HEK293 (cell line): Measurements from ENCODE around the gene ATP6V1D.
A peak's percentile ranks its signal among the peaks of the same experiment; 100 is the strongest.

Source experiments
- CTCF ChIA-PET: fragments of 350-600 bp; formaldehyde crosslinking; extraction: SDS; loops from one replicate; lab custom pipeline; 2021; ENCODE audit warnings: antibody characterized with exemption; lab: Yijun Ruan, JAX
- POLR2A ChIA-PET: fragments of 300-600 bp; formaldehyde crosslinking; extraction: SDS; loops from one replicate; lab custom pipeline; 2020; ENCODE audit warnings: antibody characterized with exemption, inconsistent platforms; lab: Yijun Ruan, JAX
- H3K27ac ChIP-seq: fragments of 200-500 bp; sonication (Bioruptor generic); 2 replicates; pipeline ENCODE4 v1.5.1; 2014; ENCODE audit warnings: low read depth, low read length, control low read depth, inconsistent platforms; ENCODE audit errors: extremely low read depth
- H3K36me3 ChIP-seq, 2 experiments: fragments of 200-500 bp in 1 of 2; sonication (Bioruptor generic) in 1 of 2; 1 replicate in 1 of 2; 2 replicates in 1 of 2; pipeline ENCODE4 v1.5.1; 2014 to 2017; ENCODE audit warnings: inconsistent platforms in 2 of 2, low read length in 2 of 2; ENCODE audit not compliant: control insufficient read depth in 2 of 2, insufficient read depth in 1 of 2
- H3K4me1 ChIP-seq: fragments of 200-500 bp; sonication (Bioruptor generic); 2 replicates; pipeline ENCODE4 v1.5.1; 2014; ENCODE audit warnings: mild to moderate bottlenecking, low read length, inconsistent platforms; ENCODE audit not compliant: control insufficient read depth, insufficient read depth
- H3K4me3 ChIP-seq: 2 replicates; pipeline ENCODE4 v1.5.1; 2011; ENCODE audit warnings: low read depth, mild to moderate bottlenecking, control low read depth, low read length, moderate library complexity
- H3K9me3 ChIP-seq: fragments of 200-500 bp; sonication (Bioruptor generic); 2 replicates; pipeline ENCODE4 v1.5.1; 2014; ENCODE audit warnings: low read depth, low read length, inconsistent platforms; ENCODE audit not compliant: control insufficient read depth, insufficient read depth
- GLIS1 ChIP-seq: fragments of 450-650 bp; formaldehyde crosslinking; IDR thresholded peaks from 2 replicates; pipeline ENCODE4 v1.5.1; 2016; ENCODE audit warnings: missing biosample characterization, missing genetic modification characterization
- KLF7 ChIP-seq: fragments of 450-650 bp; formaldehyde crosslinking; IDR thresholded peaks from 2 replicates; pipeline ENCODE4 v1.5.1; 2016; ENCODE audit warnings: missing biosample characterization, missing genetic modification characterization, borderline replicate concordance
- OSR2 ChIP-seq: fragments of 450-650 bp; formaldehyde crosslinking; IDR thresholded peaks from 2 replicates; pipeline ENCODE4 v1.5.1; 2016; ENCODE audit warnings: missing biosample characterization, missing genetic modification characterization
- RBAK ChIP-seq: fragments of 450-650 bp; formaldehyde crosslinking; IDR thresholded peaks from 2 replicates; pipeline ENCODE4 v1.5.1; 2016; ENCODE audit warnings: missing biosample characterization, missing genetic modification characterization
- REPIN1 ChIP-seq: fragments of 450-650 bp; formaldehyde crosslinking; IDR thresholded peaks from 2 replicates; pipeline ENCODE4 v1.5.1; 2017; ENCODE audit warnings: missing biosample characterization, missing genetic modification characterization, low read depth
- SALL2 ChIP-seq: fragments of 450-650 bp; formaldehyde crosslinking; IDR thresholded peaks from 2 replicates; pipeline ENCODE4 v1.5.0; 2017; ENCODE audit warnings: missing biosample characterization, mild to moderate bottlenecking, missing genetic modification characterization, borderline replicate concordance
- SP7 ChIP-seq: fragments of 450-650 bp; formaldehyde crosslinking; IDR thresholded peaks from 2 replicates; pipeline ENCODE4 v1.5.1; 2016; ENCODE audit warnings: missing biosample characterization, missing genetic modification characterization
- TRIM28 ChIP-seq: IDR thresholded peaks from 2 replicates; pipeline ENCODE4 v1.6.1; 2011; ENCODE audit warnings: low read length, control low read depth, borderline replicate concordance
- ZBTB17 ChIP-seq: fragments of 450-650 bp; formaldehyde crosslinking; IDR thresholded peaks from 2 replicates; pipeline ENCODE4 v1.5.1; 2016; ENCODE audit warnings: missing biosample characterization, missing genetic modification characterization
- ZBTB49 ChIP-seq: fragments of 450-650 bp; formaldehyde crosslinking; IDR thresholded peaks from 2 replicates; pipeline ENCODE4 v1.5.1; 2016; ENCODE audit warnings: missing biosample characterization, missing genetic modification characterization, low read depth
- ZBTB7A ChIP-seq: fragments of 450-650 bp; formaldehyde crosslinking; IDR thresholded peaks from 2 replicates; pipeline ENCODE4 v1.5.1; 2016; ENCODE audit warnings: low read depth, missing biosample characterization, missing genetic modification characterization
- ZFHX2 ChIP-seq: fragments of 450-650 bp; formaldehyde crosslinking; conservative IDR thresholded peaks from 2 replicates; pipeline ENCODE4 v1.5.1; 2016; ENCODE audit warnings: missing biosample characterization, missing genetic modification characterization
- ZNF174 ChIP-seq: fragments of 450-650 bp; formaldehyde crosslinking; IDR thresholded peaks from 2 replicates; pipeline ENCODE4 v1.5.0; 2017; ENCODE audit warnings: missing biosample characterization, mild to moderate bottlenecking, missing genetic modification characterization
- ZNF366 ChIP-seq: fragments of 450-650 bp; formaldehyde crosslinking; conservative IDR thresholded peaks from 2 replicates; pipeline ENCODE4 v1.5.1; 2016; ENCODE audit warnings: missing biosample characterization, missing genetic modification characterization
- ZNF391 ChIP-seq: fragments of 450-650 bp; formaldehyde crosslinking; IDR thresholded peaks from 2 replicates; pipeline ENCODE4 v1.5.1; 2016; ENCODE audit warnings: low read depth, missing biosample characterization, missing genetic modification characterization, borderline replicate concordance
- ZNF404 ChIP-seq: fragments of 450-650 bp; formaldehyde crosslinking; IDR thresholded peaks from 2 replicates; pipeline ENCODE4 v1.5.1; 2017; ENCODE audit warnings: missing biosample characterization, missing genetic modification characterization
- ZNF449 ChIP-seq: fragments of 450-650 bp; formaldehyde crosslinking; IDR thresholded peaks from 2 replicates; pipeline ENCODE4 v1.5.1; 2017; ENCODE audit warnings: missing biosample characterization, mild to moderate bottlenecking, missing genetic modification characterization, moderate library complexity
- ZNF514 ChIP-seq: fragments of 450-650 bp; formaldehyde crosslinking; IDR thresholded peaks from 2 replicates; pipeline ENCODE4 v1.5.1; 2016; ENCODE audit warnings: missing biosample characterization, missing genetic modification characterization
- ZNF596 ChIP-seq: fragments of 450-650 bp; IDR thresholded peaks from 2 replicates; pipeline ENCODE4 v1.5.0; 2018; ENCODE audit warnings: missing biosample characterization, mild to moderate bottlenecking, missing genetic modification characterization, moderate library complexity
- ZNF677 ChIP-seq: fragments of 450-650 bp; IDR thresholded peaks from 2 replicates; pipeline ENCODE4 v1.5.0; 2018; ENCODE audit warnings: missing biosample characterization, mild to moderate bottlenecking, missing genetic modification characterization, moderate library complexity
- ZNF777 ChIP-seq: fragments of 450-650 bp; formaldehyde crosslinking; IDR thresholded peaks from 2 replicates; pipeline ENCODE4 v1.5.1; 2017; ENCODE audit warnings: missing biosample characterization, missing genetic modification characterization, borderline replicate concordance
- ZNF785 ChIP-seq: fragments of 450-650 bp; formaldehyde crosslinking; IDR thresholded peaks from 2 replicates; pipeline ENCODE4 v1.5.1; 2016; ENCODE audit warnings: missing biosample characterization, missing genetic modification characterization
- ZSCAN23 ChIP-seq: fragments of 450-650 bp; formaldehyde crosslinking; IDR thresholded peaks from 2 replicates; pipeline ENCODE4 v1.5.1; 2016; ENCODE audit warnings: missing biosample characterization, missing genetic modification characterization

ATP6V1D gene

GRCh38 chr14:67393689-67394088 lies 34.1 kb upstream of the ATP6V1D start:
- ChIA-PET CTCF (interaction anchor here (0.5 to 0.6 kb wide), 2 partner anchors 34 to 1016 kb away, joined by 3 read pairs; partner anchors contain the start of gene ATP6V1D), POLR2A (no interaction called here)
- H3K9me3 ChIP-seq = no peaks in the 10 kb centered on the region
- TF ChIP-seq ZSCAN23 (tag by site-specific recombination) (no peak), GLIS1 (tag by site-specific recombination) (peak; percentile 87)
- H3K4me3 ChIP-seq = no peak overlapping the region
- H3K36me3 ChIP-seq = no peaks in the 10 kb centered on the region
- no peak overlapping the region for H3K27ac ChIP-seq
- no peaks in the 10 kb centered on the region for H3K4me1 ChIP-seq

GRCh38 chr14:67392800-67393199 lies 33.2 kb upstream of the ATP6V1D start:
- TF ChIP-seq TRIM28 = no peak
- TF ChIP-seq ZNF404 (tag by site-specific recombination) = no peak
- TF ChIP-seq REPIN1 (tag by site-specific recombination) = no peak
- no peak for TF ChIP-seq ZBTB7A (tag by site-specific recombination)
- no peak for TF ChIP-seq RBAK
- no peak for TF ChIP-seq ZNF785 (tag by site-specific recombination)
- no peak for TF ChIP-seq ZNF596
- no peak for TF ChIP-seq KLF7 (tag by site-specific recombination)
- no peak for TF ChIP-seq SALL2 (tag by site-specific recombination)
- no peak for TF ChIP-seq ZBTB49 (tag by site-specific recombination)
- TF ChIP-seq ZNF677 (tag by site-specific recombination) = no peak
- Histone ChIP-seq H3K4me3 (no peak overlapping the region), H3K4me1 (no peaks in the 10 kb centered on the region), H3K36me3 (peaks cover 0 to 4% of the 10 kb centered on the region in 2 experiments; a peak in 1 of 3 replicates), H3K27ac (no peak overlapping the region), H3K9me3 (no peaks in the 10 kb centered on the region)
- POLR2A ChIA-PET = no interaction called here
- CTCF ChIA-PET = interaction anchor here (0.9 kb wide), 1 partner anchor 179 kb away, joined by 5 read pairs; no protein-coding TSS in a partner anchor

- Histone ChIP-seq H3K36me3 (peaks cover 0 to 7% of the 10 kb centered on the region in 2 experiments; a peak in 1 of 3 replicates), H3K9me3 (no peaks in the 10 kb centered on the region), H3K27ac (no peak overlapping the region), H3K4me1 (no peaks in the 10 kb centered on the region), H3K4me3 (no peak overlapping the region)
- CTCF ChIA-PET = interaction anchor here (0.9 to 1.1 kb wide), 2 partner anchors 35 to 180 kb away, joined by 5 read pairs; no protein-coding TSS in a partner anchor
- POLR2A ChIA-PET = interaction anchor here (0.5 kb wide), 1 partner anchor 14 kb away, joined by 11 read pairs; no protein-coding TSS in a partner anchor
- TF ChIP-seq ZNF449 (tag by site-specific recombination) (no peak), OSR2 (no peak), SP7 (no peak), ZNF366 (no peak), ZNF777 (no peak), ZNF391 (no peak), ZBTB17 (tag by site-specific recombination) (no peak), ZFHX2 (tag by site-specific recombination) (no peak), ZNF514 (tag by site-specific recombination) (no peak), ZNF174 (tag by site-specific recombination) (no peak)
Observed at GRCh38 chr14:67392123-67392522, 32.5 kb upstream of the ATP6V1D start.
